Left lobe of liver (tissue), 2 donors: Measurements from ENCODE around the gene CRLF1. TPM values are rescaled to one million over a fixed set of nuclear protein-coding genes. Genes with fewer than 3 reads are reported as not detected.
A peak's percentile ranks its signal among the peaks of the same experiment; 100 is the strongest.
"Not testable (repeated sequence)": the region's sequence is repeated elsewhere in the genome, so short reads cannot be mapped to it uniquely, and the experiment has no call there.

Experiments
- ATAC-seq: fragments of 200-7000 bp; cut with Tn5 transposase; one replicate; pipeline ENCODE4 v1.9.1; 2020; ENCODE audit warnings: mild to moderate bottlenecking, moderate library complexity
- DNase-seq: peaks from one replicate; pipeline ENCODE4 v3.0.0-alpha.2; 2020; ENCODE audit warnings: low spot score
- total RNA-seq: library from RNA; stranded (reverse); gene quantifications from one replicate; pipeline ENCODE4 v1.2.1, GENCODE V29; 2021
- donor health status: DM: no; HTN: no; CAD: no; lungs with moderate emphysema.
- donor health status: DM: no; HTN: yes; CAD: no.

Gene CRLF1
- total RNA-seq, 1 donor from 2014 or later: 0.20 TPM

DNA sequence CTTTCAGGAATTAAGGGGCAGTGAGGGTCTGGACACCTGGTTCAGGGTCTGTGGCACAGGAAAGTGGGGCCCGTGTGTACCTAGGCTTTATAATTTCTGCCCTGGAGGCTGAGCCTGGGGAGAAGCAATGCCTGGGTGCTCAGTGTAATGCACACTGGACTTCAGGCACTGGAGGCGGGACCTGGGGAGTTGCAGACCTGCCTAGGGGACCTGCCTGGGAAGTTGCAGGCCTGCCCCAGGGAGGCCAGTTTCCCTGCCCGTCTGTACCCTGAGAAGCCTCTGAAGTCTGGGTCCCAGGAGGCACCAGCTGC is 3.6 kb upstream of the CRLF1 start:
- ATAC-seq (no peak), DNase-seq (no peak)

DNA sequence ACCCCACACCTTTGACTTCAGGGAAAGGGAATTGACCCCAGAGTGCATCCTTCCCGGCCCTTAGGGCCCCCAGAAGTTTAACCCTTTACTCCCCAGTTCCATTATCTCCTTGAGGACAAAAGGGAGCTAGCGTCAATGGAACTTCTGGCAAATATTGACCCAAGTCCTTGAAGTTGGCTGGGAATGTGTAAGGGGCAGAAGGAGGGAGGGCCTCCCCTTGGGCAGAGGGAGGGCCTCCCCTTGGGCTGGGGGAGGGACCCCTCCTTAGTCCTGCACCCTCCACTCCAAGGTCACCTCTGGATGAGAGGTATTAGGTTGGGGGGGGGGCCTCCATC is 3.1 kb upstream of the CRLF1 start:
- ATAC-seq: no peak
- no peak for DNase-seq

DNA sequence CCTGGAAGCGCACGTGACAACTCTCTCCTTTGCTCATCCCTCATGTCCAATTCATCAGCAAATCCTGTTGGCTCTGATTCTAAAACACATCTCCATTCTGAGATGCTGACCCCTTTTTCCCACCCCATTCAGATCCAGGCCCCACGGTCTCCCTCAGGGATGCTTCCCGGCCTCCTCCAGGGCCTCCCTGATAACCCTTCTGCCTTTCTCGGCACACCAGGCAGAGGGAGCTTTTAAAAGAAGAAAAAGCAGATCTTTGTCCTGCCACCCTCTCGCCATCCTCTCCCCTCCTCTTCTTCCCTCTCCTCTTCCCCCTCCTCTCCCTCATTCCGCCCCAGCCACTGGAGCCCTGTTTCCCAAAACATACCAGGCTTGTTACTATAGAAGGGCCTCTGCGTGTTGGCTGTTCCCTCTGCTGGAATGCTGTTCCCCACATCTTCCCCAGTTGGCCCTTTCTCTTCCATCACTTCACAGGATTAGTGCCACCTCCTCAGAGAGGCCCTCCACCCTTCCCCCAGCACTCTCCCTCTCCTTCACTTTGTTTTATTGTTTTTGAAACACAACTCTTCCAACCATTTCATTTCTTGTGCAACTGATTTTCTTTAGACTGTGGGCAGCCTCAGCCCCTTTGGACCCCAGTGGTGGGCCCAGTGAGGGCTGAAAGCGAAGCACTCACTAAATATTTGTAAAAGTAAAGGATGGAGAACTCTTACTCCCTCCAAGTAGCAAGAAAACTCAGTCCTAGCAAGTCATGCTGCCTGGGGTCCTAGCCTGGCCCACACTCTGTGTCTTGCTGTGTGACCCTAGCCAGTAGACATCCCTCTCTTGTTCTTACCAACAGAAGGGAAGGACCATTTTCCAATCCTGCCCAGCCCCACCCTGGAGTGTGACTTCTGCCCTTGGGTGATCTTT is 2.5 kb upstream of the CRLF1 start:
- no peak for DNase-seq
- ATAC-seq: no peak

DNA sequence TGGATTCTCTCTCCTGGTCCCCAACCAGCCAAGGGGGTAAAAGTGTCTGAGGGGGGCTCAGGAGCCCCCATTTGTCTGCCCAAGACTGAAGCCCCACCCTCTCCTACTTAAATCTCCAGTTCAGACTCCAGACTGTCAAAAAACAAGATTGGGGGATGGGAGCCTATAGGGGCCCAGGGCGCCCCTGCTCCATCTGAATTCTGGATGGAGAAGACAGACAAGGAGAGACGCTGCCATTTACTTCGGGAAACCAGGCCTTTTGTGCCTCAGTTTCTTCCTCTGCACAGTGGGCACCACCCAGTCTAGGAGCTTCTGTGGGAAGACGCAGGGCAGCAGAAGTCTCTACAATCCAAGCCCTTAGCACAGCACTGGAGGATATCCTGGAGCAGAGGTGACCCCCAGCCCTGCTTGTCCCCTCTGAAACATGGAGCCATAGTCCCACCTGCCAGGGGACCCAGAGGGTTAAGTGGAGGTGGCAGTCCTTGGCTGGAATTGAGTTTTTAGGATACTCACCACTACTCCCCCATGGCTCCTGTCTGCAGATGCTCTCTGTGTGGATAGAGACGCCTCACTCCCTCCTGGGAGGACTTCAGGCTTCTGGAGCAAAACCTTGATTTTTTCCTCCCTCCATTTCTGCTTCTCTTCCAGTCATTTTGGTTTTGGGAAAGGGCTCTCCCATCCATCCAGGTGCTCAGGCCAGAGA is 1.7 kb upstream of the CRLF1 start:
- DNase-seq (no peak), ATAC-seq (no peak)

DNA sequence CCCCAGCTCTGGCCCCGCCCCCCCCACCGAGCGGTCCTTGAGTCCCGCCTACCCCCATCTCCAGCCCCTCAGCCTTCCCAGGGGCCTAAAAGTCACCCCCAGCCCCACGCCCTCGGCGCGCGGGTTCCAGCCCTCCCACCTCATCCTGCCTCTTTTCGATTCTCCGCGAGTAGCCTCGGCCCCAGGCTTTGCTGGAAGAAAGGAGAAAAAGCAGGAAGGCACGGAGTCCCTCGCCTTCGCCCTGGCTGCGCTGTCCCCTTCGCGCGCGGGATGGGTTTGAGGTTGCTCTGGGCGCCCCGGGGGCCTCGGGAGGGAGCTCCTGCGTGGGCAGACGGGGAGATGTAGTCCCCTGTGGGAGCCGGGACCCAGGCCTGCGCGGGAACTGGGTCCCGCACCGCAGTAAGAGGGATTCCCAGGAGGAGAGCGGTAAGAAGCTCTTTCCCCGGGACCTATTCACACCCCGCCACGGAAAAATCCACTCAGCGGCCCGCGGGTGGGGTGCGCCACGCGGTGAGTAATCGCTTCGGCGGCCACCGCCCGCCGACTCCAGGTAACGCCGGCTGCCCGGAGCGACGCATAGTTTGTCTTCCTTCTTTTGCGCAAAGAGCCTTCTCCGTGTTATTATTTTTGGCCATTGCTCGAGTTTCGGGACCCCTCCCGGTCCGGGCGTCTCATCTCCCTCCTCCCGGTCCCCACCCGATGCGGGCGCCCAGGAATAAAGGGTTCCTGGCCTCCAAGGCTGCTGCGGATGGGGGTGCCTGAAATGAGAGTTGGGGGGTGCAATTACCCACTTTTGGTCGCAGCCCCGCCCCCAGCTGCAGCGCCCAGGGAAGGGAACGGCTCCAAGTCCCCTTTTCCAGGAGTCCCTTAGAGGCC is 865 bp upstream of the CRLF1 start:
- DNase-seq (no peak), ATAC-seq (no peak)

DNA sequence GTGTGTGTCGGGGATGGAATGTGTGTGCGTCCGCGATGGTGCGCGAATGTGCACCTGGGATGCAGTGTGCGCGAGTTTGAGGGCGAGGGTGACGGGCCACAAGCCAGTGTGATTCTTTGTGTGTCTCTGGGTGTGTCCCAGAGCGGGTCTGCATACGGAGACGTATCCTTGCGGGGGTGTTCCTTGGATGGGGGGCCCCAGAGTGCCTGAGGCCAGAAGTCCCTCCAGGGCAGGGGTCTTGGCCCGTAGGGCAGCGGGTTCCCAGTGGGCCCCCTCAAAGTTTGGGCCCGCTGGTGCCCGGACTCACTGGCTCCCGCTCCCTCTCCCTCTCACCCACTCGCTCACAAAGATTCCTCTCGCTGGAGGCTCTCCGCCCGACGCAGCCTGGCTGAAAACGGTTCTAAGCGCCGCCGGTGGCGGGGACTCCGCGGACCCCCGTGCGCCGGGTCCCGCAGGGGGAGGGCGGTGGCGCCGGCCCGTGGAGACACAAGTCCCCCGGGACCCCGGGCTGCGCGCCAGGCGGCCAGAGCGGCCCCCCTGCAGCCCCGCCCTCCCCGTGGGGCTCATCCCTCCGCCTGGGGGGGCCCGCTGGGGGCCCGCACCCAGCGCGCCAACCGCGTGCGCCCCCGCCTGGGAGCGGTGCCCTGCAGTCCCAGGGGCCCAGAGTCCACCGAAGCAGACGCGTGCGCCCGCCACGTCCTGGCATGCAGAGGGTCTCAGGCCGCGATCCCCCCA is 886 bp downstream of the CRLF1 start:
- no peak for ATAC-seq
- no peak for DNase-seq

DNA sequence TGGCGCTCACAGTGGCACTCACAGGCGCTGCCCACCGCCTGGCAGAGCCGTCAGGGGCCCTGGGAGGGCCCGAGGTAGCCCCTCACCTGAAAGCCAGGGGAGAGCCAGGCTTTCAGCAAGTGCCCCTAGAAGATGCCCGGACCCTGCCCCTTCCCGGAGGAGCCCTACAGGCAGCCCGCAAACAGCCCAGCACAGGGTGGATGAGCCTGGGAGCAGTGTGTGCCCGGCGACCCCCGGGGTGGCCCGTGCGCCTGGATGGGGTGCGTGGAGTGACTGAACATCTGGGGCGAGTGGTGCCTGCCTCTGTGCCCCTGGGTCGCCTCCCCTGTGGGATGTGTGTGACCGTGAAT is 1.4 kb downstream of the CRLF1 start:
- ATAC-seq (no peak), DNase-seq (no peak)

DNA sequence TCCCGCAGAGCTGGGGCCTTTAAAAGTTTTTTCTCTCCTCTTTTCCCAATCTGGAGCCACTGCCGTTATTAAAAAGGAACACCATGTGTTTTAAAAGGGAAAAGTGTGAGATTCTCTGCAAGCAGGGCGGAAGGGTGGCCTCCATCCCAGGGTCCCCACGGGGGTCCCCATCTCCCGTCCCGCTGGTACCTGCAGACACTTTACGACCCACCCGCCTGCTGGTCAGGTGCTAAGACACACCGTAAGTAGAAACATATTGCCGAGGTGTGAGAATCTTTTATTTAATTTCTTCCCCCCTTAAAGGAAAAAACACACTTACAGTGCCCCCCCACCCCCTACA is 1.8 kb downstream of the CRLF1 start:
- DNase-seq (no peak), ATAC-seq (no peak)

DNA sequence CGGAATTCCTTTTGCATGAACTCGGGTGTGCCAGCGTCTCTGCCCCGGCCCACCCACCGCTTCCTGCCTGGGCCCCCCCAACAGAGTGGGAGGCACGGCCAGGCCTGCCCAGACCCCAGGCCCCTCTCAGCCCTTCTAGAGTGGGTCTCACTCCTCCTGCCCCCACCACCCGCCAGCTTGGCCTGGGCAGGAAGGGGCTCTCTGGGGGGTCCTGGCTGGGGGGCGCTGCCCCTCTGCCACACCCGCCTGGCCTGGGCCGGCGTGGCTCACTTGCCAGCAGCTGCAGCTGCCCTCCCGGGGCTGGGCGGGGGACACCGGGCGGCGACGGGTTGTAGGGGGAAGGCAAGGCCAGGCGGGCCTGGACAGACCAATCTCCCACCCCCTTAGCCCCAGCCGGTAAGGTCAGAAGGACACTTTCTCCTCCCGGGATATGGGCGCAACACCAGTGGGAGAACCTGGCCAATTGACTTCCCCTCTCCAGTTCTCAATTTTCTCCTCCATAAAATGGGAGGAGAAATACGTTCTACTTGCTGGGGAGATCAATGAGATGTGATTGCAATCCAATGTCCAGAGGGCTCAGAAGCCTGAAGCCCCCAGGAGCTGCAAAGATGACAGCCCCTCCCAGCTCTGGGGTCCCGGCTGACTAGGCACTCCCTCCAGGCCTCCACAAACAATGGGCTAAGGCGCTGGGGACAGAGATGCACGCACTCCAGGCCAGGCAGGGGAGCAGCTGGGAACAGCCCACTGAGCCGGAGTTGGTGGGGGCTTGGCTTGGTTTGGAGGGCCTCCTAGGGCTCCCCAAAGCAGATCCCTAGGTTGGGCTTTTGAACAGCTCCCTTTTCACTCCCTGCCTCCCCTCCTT is 2.4 kb downstream of the CRLF1 start:
- DNase-seq: no peak
- ATAC-seq: no peak

DNA sequence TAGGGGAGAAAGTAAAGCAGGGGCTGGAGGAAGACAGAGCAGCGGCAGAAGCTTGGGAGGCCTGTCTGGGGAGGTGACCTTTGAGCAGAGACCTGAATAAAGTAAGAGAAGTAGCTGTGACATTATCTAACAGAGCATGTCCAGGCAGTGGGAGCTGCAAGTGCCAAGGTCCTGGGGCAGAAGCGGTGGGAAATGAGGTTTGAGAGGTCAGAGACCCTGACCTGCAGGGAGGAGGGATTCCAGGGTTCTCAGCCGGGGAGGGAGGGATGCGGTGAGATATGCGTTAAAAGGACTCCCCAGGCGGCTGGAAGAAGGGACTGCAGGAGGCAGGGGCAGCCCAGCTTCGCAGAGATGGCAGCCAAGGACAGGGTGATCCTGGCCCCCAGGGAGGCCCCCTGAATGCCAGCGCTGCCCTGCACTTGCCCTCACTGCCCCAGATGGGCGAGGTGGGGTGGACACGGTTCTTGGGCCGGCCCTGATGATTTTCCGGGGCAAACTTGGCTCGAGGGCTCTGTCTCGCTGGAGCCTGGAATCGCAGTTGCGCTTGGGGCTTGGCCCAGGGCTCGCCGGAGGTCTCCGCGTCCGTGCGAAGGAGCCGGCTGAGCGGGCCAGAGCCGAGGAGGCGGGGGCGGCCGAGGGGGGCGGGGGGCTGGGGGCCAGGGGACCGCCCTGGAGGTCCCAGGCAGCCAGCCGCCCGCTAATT is 3.2 kb downstream of the CRLF1 start:
- ATAC-seq: peak; percentile 31

DNA sequence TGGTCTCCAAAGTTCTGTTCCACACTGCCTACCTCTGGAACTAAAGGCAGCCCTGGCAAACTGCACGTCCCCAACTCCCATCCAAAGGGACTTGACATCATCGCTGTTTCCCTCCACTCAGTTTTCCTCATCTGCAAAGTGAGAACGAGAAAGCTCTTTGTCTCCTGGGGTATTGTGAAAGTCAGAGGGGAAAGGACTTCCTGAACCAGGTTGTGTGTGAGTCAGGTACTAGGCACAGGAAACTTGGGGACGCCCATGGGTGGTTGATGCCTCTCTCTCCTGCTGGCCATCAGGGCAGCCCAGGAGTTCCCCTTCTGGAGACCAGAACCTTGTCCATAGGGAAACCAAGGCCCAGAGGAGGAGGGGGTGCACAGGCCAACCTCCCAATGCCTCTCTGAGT is 4.7 kb downstream of the CRLF1 start:
- ATAC-seq: no peak
- DNase-seq: no peak

More for the DNA sequence above, 3.2 kb downstream of the CRLF1 start:
- no peak for DNase-seq

DNA sequence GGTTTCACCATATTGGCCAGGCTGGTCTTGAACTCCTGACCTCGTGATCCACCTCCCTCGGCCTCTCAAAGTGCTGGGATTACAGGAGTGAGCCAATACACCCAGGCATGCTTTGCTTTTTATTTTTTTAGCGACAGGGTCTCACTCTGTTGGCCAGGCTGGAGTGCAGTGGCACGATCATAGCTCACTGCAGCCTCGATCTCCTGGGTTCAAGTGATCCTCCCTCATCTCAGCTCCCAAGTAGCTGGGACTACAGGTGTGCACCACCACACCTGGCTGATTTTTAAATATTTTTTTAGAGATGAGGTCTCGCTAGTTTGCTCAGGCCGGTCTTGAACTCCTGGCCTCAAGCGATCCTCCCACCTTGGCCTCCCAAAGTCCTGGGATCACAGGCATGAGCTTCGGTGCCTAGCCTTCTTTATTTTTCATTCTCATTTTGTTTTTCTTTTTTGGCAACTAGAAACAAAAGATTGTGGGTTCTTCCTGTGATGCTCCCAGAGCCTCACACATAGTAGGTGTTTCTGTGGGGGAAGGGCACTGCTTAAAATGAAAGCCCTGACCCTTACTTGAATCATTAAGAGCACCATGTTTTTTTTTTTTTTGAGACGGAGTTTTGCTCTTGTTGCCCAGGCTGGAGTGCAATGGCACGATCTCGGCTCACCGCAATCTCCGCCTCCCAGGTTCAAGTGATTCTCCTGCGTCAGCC is 5.8 kb downstream of the CRLF1 start:
- not testable (repeated sequence) for DNase-seq

DNA sequence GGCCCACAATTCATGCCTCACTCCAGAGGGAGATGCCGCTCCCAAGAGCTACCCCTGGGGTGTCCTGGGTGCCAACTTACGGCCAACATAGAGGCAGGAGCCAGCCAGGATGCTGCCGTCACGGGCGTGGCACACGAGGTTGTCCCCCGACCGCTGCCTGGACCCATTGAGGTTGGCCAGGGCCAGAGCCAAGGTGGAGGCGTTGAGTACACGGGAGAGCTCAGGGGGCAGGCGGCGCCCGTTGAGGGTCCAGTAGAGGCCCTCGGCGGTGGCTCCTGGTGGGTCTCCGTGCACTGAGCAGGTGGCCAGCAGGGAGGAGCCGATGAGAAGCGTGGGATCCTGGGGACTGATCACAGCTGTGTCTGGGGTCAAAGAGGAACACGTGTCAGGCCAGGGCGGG is 7.1 kb downstream of the CRLF1 start:
- ATAC-seq: no peak

More for the DNA sequence above, 5.8 kb downstream of the CRLF1 start:
- ATAC-seq: not testable (repeated sequence)

DNA sequence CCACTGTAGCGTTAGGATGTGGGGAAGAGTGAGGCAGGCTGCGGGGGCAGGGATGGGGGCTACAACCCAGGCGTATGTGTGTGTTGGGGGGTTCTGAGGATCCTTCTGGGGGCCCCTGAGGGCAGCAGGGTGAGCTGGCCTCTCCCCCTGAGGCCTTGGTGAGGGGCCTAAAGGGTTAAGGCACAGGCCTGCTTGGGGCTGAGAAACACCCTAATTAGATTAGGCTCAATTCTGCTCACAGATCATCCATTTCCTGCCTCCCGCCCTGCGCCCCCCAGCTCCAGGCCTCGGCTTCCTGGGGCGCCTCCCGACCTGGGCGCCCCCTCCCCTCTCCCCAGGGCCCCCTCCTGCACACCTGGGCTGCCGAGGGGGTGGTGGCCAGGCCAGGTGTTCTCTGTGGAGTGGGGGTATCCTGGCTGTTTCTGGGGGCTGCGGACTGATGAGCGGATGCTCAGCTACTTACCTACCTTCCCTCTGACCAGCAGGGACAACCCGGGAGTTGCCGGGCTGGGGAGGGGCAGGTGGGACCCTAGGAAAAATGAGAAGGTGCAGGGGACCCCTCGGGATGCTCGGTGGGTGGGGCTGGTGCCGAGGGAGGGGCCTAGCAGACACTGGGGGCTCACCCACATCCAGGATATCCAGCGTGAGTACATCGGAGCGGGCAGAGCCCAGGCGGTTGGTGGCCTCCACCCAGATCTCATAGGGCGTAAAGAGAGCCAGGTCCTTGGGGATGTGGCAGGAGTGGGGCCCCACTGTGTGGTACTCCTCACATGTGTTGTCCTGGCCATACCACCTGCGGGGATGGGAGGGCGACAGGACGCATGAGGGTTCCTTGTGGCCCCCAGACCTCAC is 8.6 kb downstream of the CRLF1 start:
- DNase-seq (no peak), ATAC-seq (no peak)

More for the DNA sequence above, 7.1 kb downstream of the CRLF1 start:
- DNase-seq: no peak

DNA sequence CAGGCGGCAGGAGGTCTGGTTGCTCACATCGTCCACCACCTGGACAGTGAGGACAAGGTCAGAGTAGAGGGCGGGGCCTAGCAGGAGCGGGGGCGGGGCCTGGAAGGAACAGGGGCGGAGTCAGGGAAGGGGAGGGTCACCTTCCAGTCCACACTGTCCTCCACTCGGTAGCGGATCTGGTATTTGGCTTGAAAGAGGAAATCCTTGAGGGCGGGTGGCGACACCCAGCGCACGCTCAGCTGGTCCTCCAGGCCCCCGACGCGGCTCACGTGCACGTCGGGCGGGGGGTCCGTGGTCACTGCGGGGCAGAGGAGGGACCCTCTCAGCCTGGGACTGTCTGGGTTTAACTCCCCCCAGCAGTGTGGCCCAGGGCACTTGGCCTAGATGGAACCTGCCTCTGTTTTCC is 9.8 kb downstream of the CRLF1 start:
- DNase-seq (peak; percentile 73), ATAC-seq (peak; percentile 86)

DNA sequence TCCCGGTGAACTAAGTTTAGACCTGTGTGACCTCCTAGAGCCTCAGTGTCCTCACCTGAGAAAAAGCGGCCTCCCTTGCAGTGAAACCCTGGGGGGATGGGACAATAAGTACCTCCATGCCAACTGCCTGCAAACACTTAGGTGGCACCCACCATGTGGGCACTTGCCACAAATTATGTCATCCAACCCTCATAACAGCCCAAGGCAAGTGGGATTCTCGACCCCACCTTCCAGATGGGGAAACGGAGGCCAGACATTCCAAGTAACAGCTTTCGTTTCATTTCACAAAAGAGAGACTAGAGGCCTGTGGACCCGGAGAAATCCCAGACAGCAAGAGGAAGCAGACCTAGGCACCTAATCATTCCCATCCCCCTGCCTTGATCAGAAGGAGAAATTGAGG is 11.1 kb downstream of the CRLF1 start:
- no peak for DNase-seq
- ATAC-seq: no peak

DNA sequence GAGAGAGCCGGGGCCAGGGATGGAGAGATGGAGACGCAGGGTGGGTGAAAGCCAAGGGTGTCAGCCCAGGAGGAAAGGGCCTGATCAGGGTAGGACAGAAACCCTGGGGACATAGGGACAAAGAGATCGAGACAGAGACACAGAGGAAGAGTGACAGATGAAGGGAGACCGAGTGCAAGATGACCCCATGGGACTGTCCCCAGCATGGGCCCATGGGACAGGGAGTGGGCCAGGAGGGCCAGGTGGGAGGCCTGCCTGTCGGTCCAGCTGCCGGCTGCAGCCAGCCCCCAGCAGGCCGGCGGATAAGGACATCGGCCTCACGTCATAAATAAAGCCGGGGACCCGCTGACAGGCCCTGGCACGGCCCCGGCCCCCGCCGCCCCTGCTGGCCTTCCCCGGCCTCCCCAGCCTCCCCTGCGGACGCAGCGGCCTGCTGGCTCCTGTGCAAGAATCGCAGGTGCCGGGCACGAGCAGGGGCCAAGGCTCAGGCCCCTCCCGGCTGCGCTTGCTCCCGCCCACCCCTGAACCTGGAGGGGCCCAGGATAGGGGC is 11.7 kb downstream of the CRLF1 start:
- ATAC-seq (no peak), DNase-seq (no peak)
